ENCODE data around the gene PGF. TPM values are rescaled to one million over a fixed set of nuclear protein-coding genes. Genes with fewer than 3 reads are reported as not detected.

The PGF gene
- total and polyA plus RNA-seq, 2 of the 13 experiments (the other 11 are each of a cell fraction or from before 2014, with no cell fraction given): 10.7 to 27.5 TPM

DNA sequence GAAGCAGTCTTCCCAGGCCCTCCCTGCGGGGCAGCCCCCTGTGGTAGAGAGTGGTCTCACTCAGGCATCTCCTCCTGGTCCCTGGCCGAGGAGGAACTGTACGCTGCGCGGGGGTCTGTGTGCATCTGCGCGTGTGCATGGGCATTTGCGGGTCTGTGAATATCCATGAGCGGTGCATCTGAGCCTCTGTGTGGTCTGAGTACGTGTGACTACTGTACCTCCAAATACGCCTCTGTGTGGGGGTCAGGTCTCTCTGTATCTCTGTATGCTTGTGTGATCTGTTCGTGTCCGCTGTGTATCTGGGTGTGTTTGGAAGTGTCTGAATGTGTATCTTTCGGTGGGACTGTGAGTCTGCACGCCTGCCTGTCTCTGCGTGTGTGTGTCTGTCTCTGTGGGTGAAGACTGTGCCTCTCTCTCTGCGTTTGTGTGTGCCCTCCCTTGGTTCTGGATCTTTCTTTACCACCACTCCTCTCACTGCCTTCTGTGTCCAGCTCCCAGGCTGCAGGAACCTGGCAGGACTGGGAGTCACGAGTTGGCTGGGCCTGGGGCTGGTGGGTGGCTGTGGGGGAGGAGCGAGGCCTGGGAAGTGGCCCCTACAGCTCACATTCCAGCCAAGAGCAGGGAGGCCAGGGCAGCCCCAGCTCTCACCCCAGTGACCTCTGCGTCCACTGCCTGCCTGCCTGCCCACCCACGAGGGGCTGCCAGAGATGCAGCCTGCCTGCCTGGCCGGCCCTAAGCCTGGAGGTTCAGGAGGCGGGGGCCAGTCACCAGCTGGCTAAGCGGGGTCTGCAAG lies 1.1 kb upstream of the PGF start (continued):
- TF ChIP-seq, protein P1, sequence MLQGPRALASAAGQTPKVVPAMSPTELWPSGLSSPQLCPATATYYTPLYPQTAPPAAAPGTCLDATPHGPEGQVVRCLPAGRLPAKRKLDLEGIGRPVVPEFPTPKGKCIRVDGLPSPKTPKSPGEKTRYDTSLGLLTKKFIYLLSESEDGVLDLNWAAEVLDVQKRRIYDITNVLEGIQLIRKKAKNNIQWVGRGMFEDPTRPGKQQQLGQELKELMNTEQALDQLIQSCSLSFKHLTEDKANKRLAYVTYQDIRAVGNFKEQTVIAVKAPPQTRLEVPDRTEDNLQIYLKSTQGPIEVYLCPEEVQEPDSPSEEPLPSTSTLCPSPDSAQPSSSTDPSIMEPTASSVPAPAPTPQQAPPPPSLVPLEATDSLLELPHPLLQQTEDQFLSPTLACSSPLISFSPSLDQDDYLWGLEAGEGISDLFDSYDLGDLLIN (CRISPR knock-in tag; IDR thresholded peaks at IDR 0.05; ENCODE audit: borderline replicate concordance): 0 out of 2 replicates have a peak, but pooled peaks have one; percentile 38
- TF ChIP-seq CBFB (CRISPR knock-in tag; IDR thresholded peaks at IDR 0.05) (0 out of 2 replicates have a peak, but pooled peaks have one; percentile 8), AHR (CRISPR knock-in tag; IDR thresholded peaks at IDR 0.05) (no peak), HNRNPL (IDR thresholded peaks at IDR 0.05; ENCODE audit: low read depth, low read length) (no peak), ZBTB42 (CRISPR knock-in tag; IDR thresholded peaks at IDR 0.05) (peak; percentile 68; the same call in 1 of the 2 replicates), KMT2A (CRISPR knock-in tag; IDR thresholded peaks at IDR 0.05) (peak; percentile 14; the same call in 1 of the 2 replicates), ZNF792 (CRISPR knock-in tag; IDR thresholded peaks at IDR 0.05) (peak; percentile 65; the same call in 1 of the 2 replicates), ZNF780A (CRISPR knock-in tag; IDR thresholded peaks at IDR 0.05) (peak; percentile 80; the same call in 1 of the 2 replicates), THAP7 (CRISPR knock-in tag; IDR thresholded peaks at IDR 0.05) (no peak), FOXO4 (CRISPR knock-in tag; conservative IDR thresholded peaks at IDR 0.05) (0 out of 2 replicates have a peak, but pooled peaks have one; percentile 54), IRX3 (CRISPR knock-in tag; IDR thresholded peaks at IDR 0.05; ENCODE audit: borderline replicate concordance, low read depth) (no peak), ZFP36 (IDR thresholded peaks at IDR 0.05; ENCODE audit: borderline replicate concordance, low read depth, low read length, partially characterized antibody) (no peak), ZBTB8A (CRISPR knock-in tag; IDR thresholded peaks at IDR 0.05; ENCODE audit: borderline replicate concordance, low read depth) (0 out of 2 replicates have a peak, but pooled peaks have one; percentile 71), NFKB2 (CRISPR knock-in tag; IDR thresholded peaks at IDR 0.05; ENCODE audit: borderline replicate concordance) (peak; percentile 72)
- TF ChIP-seq, protein P2, sequence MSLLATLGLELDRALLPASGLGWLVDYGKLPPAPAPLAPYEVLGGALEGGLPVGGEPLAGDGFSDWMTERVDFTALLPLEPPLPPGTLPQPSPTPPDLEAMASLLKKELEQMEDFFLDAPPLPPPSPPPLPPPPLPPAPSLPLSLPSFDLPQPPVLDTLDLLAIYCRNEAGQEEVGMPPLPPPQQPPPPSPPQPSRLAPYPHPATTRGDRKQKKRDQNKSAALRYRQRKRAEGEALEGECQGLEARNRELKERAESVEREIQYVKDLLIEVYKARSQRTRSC (CRISPR knock-in tag; IDR thresholded peaks at IDR 0.05; ENCODE audit: low read depth): 0 out of 2 replicates have a peak, but pooled peaks have one; percentile 44
- TF ChIP-seq, protein P3, sequence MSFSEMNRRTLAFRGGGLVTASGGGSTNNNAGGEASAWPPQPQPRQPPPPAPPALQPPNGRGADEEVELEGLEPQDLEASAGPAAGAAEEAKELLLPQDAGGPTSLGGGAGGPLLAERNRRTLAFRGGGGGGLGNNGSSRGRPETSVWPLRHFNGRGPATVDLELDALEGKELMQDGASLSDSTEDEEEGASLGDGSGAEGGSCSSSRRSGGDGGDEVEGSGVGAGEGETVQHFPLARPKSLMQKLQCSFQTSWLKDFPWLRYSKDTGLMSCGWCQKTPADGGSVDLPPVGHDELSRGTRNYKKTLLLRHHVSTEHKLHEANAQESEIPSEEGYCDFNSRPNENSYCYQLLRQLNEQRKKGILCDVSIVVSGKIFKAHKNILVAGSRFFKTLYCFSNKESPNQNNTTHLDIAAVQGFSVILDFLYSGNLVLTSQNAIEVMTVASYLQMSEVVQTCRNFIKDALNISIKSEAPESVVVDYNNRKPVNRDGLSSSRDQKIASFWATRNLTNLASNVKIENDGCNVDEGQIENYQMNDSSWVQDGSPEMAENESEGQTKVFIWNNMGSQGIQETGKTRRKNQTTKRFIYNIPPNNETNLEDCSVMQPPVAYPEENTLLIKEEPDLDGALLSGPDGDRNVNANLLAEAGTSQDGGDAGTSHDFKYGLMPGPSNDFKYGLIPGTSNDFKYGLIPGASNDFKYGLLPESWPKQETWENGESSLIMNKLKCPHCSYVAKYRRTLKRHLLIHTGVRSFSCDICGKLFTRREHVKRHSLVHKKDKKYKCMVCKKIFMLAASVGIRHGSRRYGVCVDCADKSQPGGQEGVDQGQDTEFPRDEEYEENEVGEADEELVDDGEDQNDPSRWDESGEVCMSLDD (CRISPR knock-in tag; IDR thresholded peaks at IDR 0.05; ENCODE audit: borderline replicate concordance): 0 out of 2 replicates have a peak, but pooled peaks have one; percentile 52
- TF ChIP-seq, protein P4, sequence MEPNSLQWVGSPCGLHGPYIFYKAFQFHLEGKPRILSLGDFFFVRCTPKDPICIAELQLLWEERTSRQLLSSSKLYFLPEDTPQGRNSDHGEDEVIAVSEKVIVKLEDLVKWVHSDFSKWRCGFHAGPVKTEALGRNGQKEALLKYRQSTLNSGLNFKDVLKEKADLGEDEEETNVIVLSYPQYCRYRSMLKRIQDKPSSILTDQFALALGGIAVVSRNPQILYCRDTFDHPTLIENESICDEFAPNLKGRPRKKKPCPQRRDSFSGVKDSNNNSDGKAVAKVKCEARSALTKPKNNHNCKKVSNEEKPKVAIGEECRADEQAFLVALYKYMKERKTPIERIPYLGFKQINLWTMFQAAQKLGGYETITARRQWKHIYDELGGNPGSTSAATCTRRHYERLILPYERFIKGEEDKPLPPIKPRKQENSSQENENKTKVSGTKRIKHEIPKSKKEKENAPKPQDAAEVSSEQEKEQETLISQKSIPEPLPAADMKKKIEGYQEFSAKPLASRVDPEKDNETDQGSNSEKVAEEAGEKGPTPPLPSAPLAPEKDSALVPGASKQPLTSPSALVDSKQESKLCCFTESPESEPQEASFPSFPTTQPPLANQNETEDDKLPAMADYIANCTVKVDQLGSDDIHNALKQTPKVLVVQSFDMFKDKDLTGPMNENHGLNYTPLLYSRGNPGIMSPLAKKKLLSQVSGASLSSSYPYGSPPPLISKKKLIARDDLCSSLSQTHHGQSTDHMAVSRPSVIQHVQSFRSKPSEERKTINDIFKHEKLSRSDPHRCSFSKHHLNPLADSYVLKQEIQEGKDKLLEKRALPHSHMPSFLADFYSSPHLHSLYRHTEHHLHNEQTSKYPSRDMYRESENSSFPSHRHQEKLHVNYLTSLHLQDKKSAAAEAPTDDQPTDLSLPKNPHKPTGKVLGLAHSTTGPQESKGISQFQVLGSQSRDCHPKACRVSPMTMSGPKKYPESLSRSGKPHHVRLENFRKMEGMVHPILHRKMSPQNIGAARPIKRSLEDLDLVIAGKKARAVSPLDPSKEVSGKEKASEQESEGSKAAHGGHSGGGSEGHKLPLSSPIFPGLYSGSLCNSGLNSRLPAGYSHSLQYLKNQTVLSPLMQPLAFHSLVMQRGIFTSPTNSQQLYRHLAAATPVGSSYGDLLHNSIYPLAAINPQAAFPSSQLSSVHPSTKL (CRISPR knock-in tag; IDR thresholded peaks at IDR 0.05): peak; percentile 50; the same call in 1 of the 2 replicates
